ENCODE results near the gene YIPF5.

Gene YIPF5

GRCh38 chr5:144170276-144171024 lies at the start of gene YIPF5, which contains the start of gene KCTD16:
Gene YIPF5, minus strand, starts transcription at chr5:144170659. Its CDS starts 704 bp downstream, at chr5:144169955.
Gene KCTD16, plus strand, starts transcription at chr5:144170873.
- DNase-seq, result peak; percentile 94

GRCh38 chr5:144219869-144220268 lies 49.4 kb upstream of the YIPF5 start:
- no peak for DNase-seq

DNA sequence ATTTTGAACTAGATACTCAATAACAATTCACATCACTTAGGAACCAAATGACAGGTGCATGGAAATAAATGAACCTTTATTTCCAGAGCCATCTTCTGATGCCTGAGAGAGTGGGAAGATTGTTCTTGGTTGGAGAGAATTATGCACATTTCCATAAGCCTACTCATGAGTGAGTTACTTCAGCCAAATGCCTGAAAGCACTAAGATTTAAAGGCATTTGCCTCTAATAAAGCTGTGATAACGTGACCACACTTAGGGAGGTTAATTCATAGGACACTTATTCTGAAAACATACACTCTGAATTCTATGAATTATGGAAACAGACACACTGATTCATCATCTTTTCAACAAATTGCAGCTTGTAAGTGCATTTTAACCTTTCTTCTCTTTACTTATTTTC lies 40.2 kb upstream of the YIPF5 start:
- no peak for DNase-seq

DNA sequence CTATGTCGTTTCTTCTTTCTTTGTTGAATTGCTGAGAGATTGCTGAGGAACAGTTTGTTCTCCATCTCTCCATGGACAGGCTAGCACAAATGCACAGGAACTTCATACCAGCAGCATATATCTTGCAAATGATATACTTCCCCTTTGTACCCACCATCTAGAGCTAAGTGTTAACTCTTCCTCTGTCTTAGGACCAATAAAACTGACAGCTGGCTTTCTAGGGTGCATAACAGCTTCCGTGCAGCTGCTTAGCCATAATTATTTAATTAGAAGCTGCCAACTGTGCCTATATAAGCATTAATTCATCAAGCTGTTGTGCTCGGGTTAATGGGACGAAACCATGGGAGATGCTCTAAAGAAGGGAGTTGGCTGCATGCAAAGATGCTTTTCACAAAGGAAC lies 38.9 kb upstream of the YIPF5 start:
- DNase-seq, result no peak

DNA sequence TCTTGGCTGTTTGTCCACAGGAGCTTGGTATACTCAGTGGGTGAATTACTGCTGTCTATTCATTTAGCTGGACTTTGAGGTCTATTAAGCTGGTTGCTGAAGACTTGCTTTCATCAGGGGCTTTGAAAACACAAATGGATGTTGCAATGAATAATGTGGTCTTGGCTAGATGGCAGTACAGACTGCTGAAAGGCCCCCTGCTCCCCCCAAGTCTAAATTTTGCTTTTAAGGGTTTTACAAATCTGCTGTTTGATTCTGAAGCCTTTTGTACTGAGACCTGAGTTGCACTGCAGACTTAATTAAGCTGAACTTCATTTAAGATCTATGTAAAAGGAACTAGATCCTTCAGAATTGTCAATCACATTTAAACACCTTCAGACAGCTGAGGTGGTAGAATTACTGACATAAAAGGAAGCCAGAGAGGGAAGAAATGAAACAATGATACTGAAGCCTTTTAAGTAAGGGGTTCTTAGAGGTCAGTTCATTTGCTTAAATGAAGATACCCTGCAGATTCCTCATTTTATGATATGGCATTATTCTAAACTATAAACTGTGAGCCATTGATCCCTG lies 37.5 kb upstream of the YIPF5 start:
- peak; percentile 7 for DNase-seq

- DNase-seq, result no peak
Measured at GRCh38 chr5:144206141-144206540, 35.7 kb upstream of the YIPF5 start.

DNA sequence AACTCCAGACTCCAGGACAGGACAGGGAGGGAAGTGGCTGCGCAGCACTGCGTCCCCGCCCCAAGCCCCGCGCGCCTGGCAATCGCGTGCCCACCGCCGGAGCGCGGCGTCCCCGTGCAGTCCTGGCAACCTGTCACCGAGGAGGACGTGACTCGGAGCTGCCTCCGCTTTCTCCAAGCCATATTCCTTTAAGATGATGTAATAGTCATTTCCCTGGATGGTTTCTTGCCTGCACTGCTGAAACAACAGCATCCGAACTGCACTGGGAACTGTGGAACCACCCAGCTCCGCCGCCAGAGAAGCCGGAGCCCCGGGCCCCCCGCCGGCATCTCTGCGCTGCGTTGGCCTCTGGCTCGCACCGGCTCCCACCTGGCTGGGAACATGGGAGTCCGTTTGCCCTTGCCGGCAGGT lies 34.7 kb upstream of the YIPF5 start:
- no peak for DNase-seq

GRCh38 chr5:144203750-144204596 lies 33.5 kb upstream of the YIPF5 start:
- peak; percentile 29 for DNase-seq

GRCh38 chr5:144202726-144203125 lies 32.3 kb upstream of the YIPF5 start:
- DNase-seq, result no peak

GRCh38 chr5:144202072-144202471 lies 31.6 kb upstream of the YIPF5 start:
- peak; percentile 62 for DNase-seq

DNA sequence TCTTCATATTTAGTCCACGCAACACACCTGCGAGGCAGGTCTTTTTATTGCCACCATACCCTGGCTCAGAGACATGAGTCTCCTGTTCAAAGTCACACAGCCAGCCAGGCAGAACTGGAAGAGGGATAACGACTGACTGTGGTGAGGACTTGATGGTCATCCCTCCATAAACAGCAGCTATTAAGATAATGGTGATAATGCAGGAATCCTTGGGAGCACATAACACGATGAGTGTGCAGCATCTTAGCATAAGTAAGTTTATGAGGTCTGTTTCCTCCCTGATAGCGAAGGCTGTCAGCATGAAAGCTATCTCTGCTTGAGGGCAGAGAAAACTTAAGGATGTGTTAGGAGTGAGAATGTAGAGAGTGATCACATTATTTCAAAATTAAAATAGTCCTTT lies 31.1 kb upstream of the YIPF5 start:
- no peak for DNase-seq

- no peak for DNase-seq
Measured at GRCh38 chr5:144198386-144198785, 27.9 kb upstream of the YIPF5 start.

DNA sequence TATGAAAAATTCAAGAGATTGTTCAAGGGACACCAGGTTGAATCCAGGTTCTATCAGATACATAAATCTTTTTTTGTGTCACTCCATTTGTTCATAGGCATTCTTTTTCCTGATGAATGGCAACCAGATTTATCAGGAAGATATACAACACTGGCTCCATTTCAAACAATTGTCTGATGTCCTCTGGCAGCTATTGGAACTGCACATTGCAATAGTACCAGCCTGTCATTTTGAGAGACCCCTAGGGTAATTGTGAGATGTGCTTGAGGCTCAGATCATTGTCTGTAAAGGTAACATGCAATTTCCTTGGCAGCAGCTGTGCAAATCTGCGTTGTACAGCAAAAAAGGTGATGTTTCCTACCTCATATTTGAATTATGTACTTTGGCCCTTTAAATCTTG lies 26.2 kb upstream of the YIPF5 start:
- no peak for DNase-seq

DNA sequence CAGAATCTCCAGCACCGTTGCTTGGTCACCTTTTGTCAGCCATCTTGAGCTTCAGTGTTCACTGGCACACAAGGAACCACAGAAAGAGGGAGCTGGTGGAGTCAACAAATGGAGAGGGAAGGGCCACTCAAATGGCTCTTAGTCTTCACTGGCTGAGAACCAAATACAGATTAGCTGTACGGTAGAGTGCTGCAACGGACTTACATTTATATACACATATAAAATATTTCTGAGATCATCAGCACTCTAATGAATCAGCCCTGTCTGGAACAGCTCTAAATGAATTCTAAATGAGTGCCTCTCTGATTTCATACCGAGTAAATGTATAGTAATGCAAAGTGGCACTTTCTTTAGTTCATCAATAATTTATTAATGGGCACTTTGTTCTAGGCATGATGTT lies 25.0 kb upstream of the YIPF5 start:
- no peak for DNase-seq

DNA sequence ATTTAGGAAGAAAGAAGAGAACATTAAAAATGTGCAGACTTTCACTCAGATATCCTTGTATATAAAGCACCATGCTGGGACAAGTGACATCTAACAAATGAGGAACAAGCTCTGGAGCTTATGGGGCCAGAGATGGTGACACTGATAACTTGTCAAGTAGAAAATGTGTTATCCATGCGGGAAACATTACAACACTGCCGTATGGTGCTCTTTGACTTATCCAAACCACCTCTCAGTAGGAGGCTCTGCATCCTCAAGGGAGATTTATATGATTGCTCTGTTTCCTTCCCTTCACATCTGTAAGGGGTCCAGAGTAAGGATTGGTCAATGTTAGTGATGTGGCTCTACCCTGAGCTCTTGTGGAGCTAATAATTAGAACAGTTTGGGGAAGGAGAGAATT lies 23.7 kb upstream of the YIPF5 start:
- no peak for DNase-seq

GRCh38 chr5:144192661-144193060 lies 22.2 kb upstream of the YIPF5 start:
- no peak for DNase-seq

DNA sequence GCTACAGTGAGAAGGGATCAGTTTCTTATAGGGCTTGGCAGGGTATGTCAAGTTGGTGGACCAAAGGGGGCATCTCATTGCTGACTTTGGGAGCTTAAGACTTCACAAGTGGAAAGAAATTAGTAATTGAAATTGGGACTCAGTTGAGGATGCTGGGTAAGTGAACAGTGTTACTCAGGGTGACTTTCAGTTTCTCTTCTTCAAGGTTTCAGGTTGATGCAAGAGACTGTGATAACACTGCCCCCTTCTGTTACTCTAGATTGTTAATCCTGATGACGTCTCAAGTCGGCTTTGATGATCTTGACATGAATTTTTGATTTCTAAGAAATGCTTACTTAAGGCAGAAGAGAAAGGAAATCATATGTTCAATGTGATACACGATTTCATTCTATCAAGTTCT lies 21.5 kb upstream of the YIPF5 start:
- DNase-seq, result no peak

GRCh38 chr5:144191531-144191930 lies 21.1 kb upstream of the YIPF5 start:
- no peak for DNase-seq

DNA sequence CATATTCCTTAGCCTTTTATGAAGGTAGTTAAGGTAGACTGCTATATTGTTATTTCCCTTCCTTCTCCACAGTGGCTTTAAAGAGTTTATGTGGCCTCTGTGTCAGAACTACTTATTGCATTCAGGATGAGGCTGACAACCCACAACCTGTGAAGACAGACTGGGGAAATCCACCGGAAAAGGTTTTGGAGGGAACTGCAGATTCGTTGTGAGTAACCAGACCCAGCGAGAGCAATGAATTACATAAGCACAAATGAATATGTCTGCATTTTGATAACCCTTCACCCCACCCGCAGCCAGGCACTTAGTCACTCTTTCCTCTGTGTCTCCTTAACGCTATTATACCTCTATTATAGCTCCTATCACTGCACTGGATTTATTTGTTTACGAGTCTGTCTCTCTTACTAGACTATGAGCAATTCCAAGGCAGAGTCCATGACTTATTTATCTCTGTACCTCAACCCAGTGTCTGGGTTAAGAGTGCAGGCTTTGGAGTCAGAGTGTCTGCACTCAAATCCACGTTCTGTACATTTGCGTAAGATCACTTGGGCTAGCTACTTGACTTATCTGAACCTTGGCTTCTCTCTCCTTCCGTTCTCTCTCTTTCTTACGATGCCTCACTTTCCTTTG lies 19.5 kb upstream of the YIPF5 start:
- DNase-seq, result no peak

DNA sequence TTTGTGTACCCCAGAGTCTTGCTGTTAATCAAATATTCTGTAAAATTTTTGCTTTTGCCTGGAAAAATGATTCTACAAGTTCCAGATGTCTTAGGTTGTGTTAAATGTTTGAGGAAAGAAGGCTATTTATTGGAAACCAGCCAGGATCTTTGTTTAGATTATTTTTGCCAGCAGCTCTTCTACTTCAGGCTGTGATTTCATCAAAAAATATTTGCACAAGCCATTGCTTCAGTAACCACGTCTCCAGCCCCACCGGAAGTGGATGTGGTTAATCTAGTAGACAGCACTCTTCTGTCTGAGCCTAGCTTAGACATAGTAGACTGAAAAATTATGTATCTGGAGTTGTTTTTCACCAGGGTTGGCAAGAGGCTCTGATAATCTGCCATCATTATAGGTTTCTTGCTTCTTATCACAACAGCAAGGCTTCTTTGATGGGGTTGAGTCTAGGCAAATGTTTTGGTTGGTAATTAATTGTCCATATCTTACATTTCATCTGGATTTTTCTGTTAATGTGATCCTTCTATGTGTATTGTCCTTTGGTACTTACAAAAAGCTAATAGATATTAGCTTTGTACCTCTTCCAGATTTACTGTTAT lies 17.3 kb upstream of the YIPF5 start:
- peak; percentile 9 for DNase-seq

GRCh38 chr5:144183254-144183889 lies 12.9 kb upstream of the YIPF5 start:
- peak; percentile 11 for DNase-seq

GRCh38 chr5:144179226-144179625 lies 8.8 kb upstream of the YIPF5 start:
- no peak for DNase-seq

Data from NCI-H1092 (cell line).